Measurements from ENCODE around the gene TRIOBP. TPM values are rescaled to one million over a fixed set of nuclear protein-coding genes. Genes with fewer than 3 reads are reported as not detected.

The TRIOBP gene
- total and polyA plus RNA-seq, 2 of the 13 experiments (the other 11 are each of a cell fraction or from before 2014, with no cell fraction given), result 6.1 to 15.4 TPM

GRCh38 chr22:37741312-37741795 is 44.5 kb downstream of the TRIOBP start (continued):
- TF ChIP-seq ATF2 (CRISPR knock-in tag; IDR thresholded peaks at IDR 0.05) (0 out of 2 replicates have a peak, but pooled peaks have one; percentile 39), PBX2 (CRISPR knock-in tag; IDR thresholded peaks at IDR 0.05) (no peak), ZNF768 (CRISPR knock-in tag; IDR thresholded peaks at IDR 0.05) (peak; percentile 91), FOXA3 (CRISPR knock-in tag; IDR thresholded peaks at IDR 0.05) (peak; percentile 51), SNRNP70 (IDR thresholded peaks at IDR 0.05; ENCODE audit: low read depth, low read length) (no peak), SMC3 (IDR thresholded peaks at IDR 0.05; ENCODE audit: low read length) (no peak), ZFAT (CRISPR knock-in tag; conservative IDR thresholded peaks at IDR 0.05) (no peak), CERS6 (CRISPR knock-in tag; IDR thresholded peaks at IDR 0.05) (no peak), ZSCAN21 (CRISPR knock-in tag; IDR thresholded peaks at IDR 0.05; ENCODE audit: borderline replicate concordance) (no peak), MED1 (CRISPR knock-in tag; IDR thresholded peaks at IDR 0.05) (peak; percentile 38; the same call in 1 of the 2 replicates), ATF7-NPFF (CRISPR knock-in tag; IDR thresholded peaks at IDR 0.05; ENCODE audit: low read depth) (0 out of 2 replicates have a peak, but pooled peaks have one; percentile 42), CSRNP1 (CRISPR knock-in tag; IDR thresholded peaks at IDR 0.05) (no peak), ZBTB33 (CRISPR knock-in tag; IDR thresholded peaks at IDR 0.05) (no peak), TBX3 (IDR thresholded peaks at IDR 0.05; ENCODE audit: borderline replicate concordance) (no peak), RFXAP (CRISPR knock-in tag; IDR thresholded peaks at IDR 0.05; ENCODE audit: borderline replicate concordance) (no peak), ZNF607 (CRISPR knock-in tag; IDR thresholded peaks at IDR 0.05; ENCODE audit: borderline replicate concordance) (no peak), PRDM10 (CRISPR knock-in tag; IDR thresholded peaks at IDR 0.05; ENCODE audit: low read depth) (no peak), ZKSCAN1 (IDR thresholded peaks at IDR 0.05; ENCODE audit: low read length) (no peak)
